Liver (tissue), 9 donors: ENCODE measurements around the gene ITPKB. TPM values are rescaled to one million over a fixed set of nuclear protein-coding genes. Genes with fewer than 3 reads are reported as not detected.
"Not testable (repeated sequence)": the region's sequence is repeated elsewhere in the genome, so short reads cannot be mapped to it uniquely, and the experiment has no call there.

Experiments used
- DNase-seq: peaks from one replicate; pipeline ENCODE4 v3.0.0-alpha.2; 2017; ENCODE audit warnings: low spot score
- H3K27ac ChIP-seq, 2 donors: one replicate each; pipeline ENCODE4 v1.7.0; 2013; ENCODE audit warnings: inconsistent platforms in 2 of 2, low read length in 2 of 2, control low read depth in 1 of 2, low read depth in 1 of 2, mild to moderate bottlenecking in 1 of 2
- H3K27me3 ChIP-seq, 4 donors: one replicate each; pipeline versions ENCODE4 v1.6.1 to v1.7.0; 2013; ENCODE audit warnings: low read length in 3 of 4, inconsistent platforms in 1 of 4, mild to moderate bottlenecking in 1 of 4, moderate library complexity in 1 of 4; ENCODE audit not compliant: control insufficient read depth in 4 of 4, insufficient read depth in 4 of 4
- H3K36me3 ChIP-seq, 4 donors: one replicate each; pipeline versions ENCODE4 v1.6.1 to v1.7.0; 2013; ENCODE audit warnings: low read length in 3 of 4, mild to moderate bottlenecking in 3 of 4, low read depth in 1 of 4, moderate library complexity in 1 of 4; ENCODE audit not compliant: control insufficient read depth in 4 of 4, insufficient read depth in 3 of 4
- H3K4me1 ChIP-seq, 4 donors: one replicate each; pipeline versions ENCODE4 v1.6.1 to v1.7.0; 2013; ENCODE audit warnings: low read length in 3 of 4, mild to moderate bottlenecking in 3 of 4, moderate library complexity in 1 of 4; ENCODE audit not compliant: control insufficient read depth in 4 of 4, insufficient read depth in 4 of 4
- H3K4me3 ChIP-seq, 3 donors: one replicate each; pipeline versions ENCODE4 v1.6.1 to v1.7.0; 2013; ENCODE audit warnings: low read length in 3 of 3, control low read depth in 1 of 3, low read depth in 1 of 3, mild to moderate bottlenecking in 1 of 3
- H3K9ac ChIP-seq, 2 donors: one replicate each; pipeline ENCODE4 v1.7.0; 2013; ENCODE audit warnings: low read length in 2 of 2, mild to moderate bottlenecking in 2 of 2, moderate library complexity in 2 of 2, control low read depth in 1 of 2, low read depth in 1 of 2
- H3K9me3 ChIP-seq, 4 donors: one replicate each; pipeline versions ENCODE4 v1.6.1 to v1.7.0; 2013; ENCODE audit warnings: low read length in 3 of 4; ENCODE audit not compliant: control insufficient read depth in 4 of 4
- FOXA1 ChIP-seq: IDR thresholded peaks from 2 replicates; pipeline ENCODE4 v1.6.1; 2016; ENCODE audit warnings: antibody characterized with exemption
- GABPA ChIP-seq, 2 donors: IDR thresholded peaks in 1 of 2; conservative IDR thresholded peaks in 1 of 2; 2 replicates each; pipeline ENCODE4 v1.6.1; 2016; ENCODE audit warnings: antibody characterized with exemption in 2 of 2, mild to moderate bottlenecking in 1 of 2, moderate library complexity in 1 of 2
- HNF4A ChIP-seq, 2 donors: conservative IDR thresholded peaks; 2 replicates each; pipeline ENCODE4 v1.6.1; 2016; ENCODE audit warnings: antibody characterized with exemption in 2 of 2, mild to moderate bottlenecking in 2 of 2
- HNF4G ChIP-seq: IDR thresholded peaks from 2 replicates; pipeline ENCODE4 v1.6.1; 2016; ENCODE audit warnings: antibody characterized with exemption
- JUND ChIP-seq, 2 donors: IDR thresholded peaks; 2 replicates each; pipeline ENCODE4 v1.6.1; 2016; ENCODE audit warnings: antibody characterized with exemption in 2 of 2
- RAD21 ChIP-seq, 2 donors: IDR thresholded peaks; 2 replicates each; pipeline ENCODE4 v1.6.1; 2016; ENCODE audit warnings: antibody characterized with exemption in 2 of 2, mild to moderate bottlenecking in 2 of 2
- RXRA ChIP-seq, 2 donors: IDR thresholded peaks; 2 replicates each; pipeline ENCODE4 v1.6.1; 2017 to 2018; ENCODE audit warnings: antibody characterized with exemption in 2 of 2, mild to moderate bottlenecking in 1 of 2
- SP1 ChIP-seq: IDR thresholded peaks from 2 replicates; pipeline ENCODE4 v1.6.1; 2018; ENCODE audit warnings: antibody characterized with exemption, mild to moderate bottlenecking
- TAF1 ChIP-seq: conservative IDR thresholded peaks from 2 replicates; pipeline ENCODE4 v1.6.1; 2016; ENCODE audit warnings: antibody characterized with exemption, mild to moderate bottlenecking
- WGBS: extraction: QIAGEN DNeasy Blood & Tissue Kit; methylation state at CpG from one replicate; pipeline ENCODE4 v1.1.7; 2013; 5-methylcytosine and 5-hydroxymethylcytosine counted together
- polyA plus RNA-seq, 2 donors: library from polyadenylated mRNA; stranded (reverse) in 1 of 2; unstranded in 1 of 2; fragments of 200-250 nt in 1 of 2; fragments of >200 nt in 1 of 2; fragmentation: Nextera tagmentation in 1 of 2; extraction: Ambion mirVana in 1 of 2; gene quantifications; one replicate each; pipeline versions ENCODE4 v1.2.1 to v1.2.3, GENCODE V29; 2013 to 2015
- total RNA-seq, 2 donors: library from RNA; depleted of rRNA; stranded (reverse); fragments of >200 nt; gene quantifications; one replicate each; pipeline ENCODE4 v1.2.3, GENCODE V29; 2014
- TF ChIP-seq, protein P1 (sequence below): IDR thresholded peaks from 2 replicates; pipeline ENCODE4 v1.6.1; 2016; ENCODE audit warnings: antibody characterized with exemption
- TF ChIP-seq, protein P2 (sequence below): IDR thresholded peaks from 2 replicates; pipeline ENCODE4 v1.6.1; 2016; ENCODE audit warnings: antibody characterized with exemption
- TF ChIP-seq, protein P3 (sequence below): IDR thresholded peaks from 2 replicates; pipeline ENCODE4 v1.6.1; 2016; ENCODE audit warnings: antibody characterized with exemption
- TF ChIP-seq, protein P4 (sequence below): IDR thresholded peaks from 2 replicates; pipeline ENCODE4 v1.6.1; 2016; ENCODE audit warnings: antibody characterized with exemption, mild to moderate bottlenecking
- TF ChIP-seq, protein P5 (sequence below): fragments of 150-350 bp; IDR thresholded peaks from 2 replicates; pipeline ENCODE4 v1.5.1; 2017; ENCODE audit warnings: improper control_type of control experiment, low read depth, low read length; ENCODE audit not compliant: missing input control
- donor health status: healthy.
- donor health status: healthy.
- donor health status: healthy.
- donor health status: healthy.
- donor health status: healthy.

The ITPKB gene
- total and polyA plus RNA-seq, 4 donors = 0.61 to 5.8 (median 3.7) TPM

DNA sequence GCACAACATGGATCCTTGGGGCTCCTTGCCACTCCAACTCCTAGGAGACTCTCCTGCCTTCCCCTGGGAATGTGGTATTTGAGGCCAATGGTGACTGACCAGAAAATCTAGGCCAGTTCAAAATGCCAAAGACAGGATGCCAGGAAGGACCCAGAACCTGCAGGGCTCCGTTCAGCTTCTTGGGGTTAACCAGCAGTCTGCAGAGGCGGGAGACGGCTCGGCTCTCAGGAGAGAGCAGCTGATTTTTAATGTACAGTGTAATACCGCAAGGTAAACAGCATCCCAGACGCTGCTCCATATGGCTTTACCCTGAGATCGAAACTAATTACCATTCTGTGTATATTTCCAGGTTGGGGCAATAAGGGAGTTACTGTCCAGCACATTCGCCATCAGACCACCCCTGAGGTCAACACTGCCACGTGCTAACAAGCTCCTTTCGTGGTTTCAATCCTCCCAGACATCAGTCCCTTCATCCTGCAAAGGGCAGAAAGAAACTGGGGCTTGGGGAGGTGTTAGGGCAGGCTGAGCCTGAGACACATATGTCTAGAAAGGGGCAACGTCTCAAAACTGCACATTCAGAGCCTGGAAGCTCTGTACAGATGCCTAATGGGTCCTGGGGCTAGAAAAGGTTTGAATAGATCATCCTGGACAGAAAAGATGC is 16.7 kb downstream of the ITPKB start:
- no peak overlapping the region for H3K9ac ChIP-seq
- WGBS = 75% methylated on average over 11 of the region's 11 CpGs
- peaks cover 0 to 2% (median 0%) of the 10 kb centered on the region in 4 donors for H3K4me1 ChIP-seq
- no peak overlapping the region for H3K4me3 ChIP-seq
- no peak overlapping the region for H3K27ac ChIP-seq
- TF ChIP-seq JUND (IDR thresholded peaks at IDR 0.05) (no peak), SP1 (no peak), TAF1 (no peak), RAD21 (IDR thresholded peaks at IDR 0.05) (no peak), FOXA1 (no peak)
- TF ChIP-seq, protein P1, sequence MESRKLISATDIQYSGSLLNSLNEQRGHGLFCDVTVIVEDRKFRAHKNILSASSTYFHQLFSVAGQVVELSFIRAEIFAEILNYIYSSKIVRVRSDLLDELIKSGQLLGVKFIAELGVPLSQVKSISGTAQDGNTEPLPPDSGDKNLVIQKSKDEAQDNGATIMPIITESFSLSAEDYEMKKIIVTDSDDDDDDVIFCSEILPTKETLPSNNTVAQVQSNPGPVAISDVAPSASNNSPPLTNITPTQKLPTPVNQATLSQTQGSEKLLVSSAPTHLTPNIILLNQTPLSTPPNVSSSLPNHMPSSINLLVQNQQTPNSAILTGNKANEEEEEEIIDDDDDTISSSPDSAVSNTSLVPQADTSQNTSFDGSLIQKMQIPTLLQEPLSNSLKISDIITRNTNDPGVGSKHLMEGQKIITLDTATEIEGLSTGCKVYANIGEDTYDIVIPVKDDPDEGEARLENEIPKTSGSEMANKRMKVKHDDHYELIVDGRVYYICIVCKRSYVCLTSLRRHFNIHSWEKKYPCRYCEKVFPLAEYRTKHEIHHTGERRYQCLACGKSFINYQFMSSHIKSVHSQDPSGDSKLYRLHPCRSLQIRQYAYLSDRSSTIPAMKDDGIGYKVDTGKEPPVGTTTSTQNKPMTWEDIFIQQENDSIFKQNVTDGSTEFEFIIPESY = no peak
- TF ChIP-seq, protein P2, sequence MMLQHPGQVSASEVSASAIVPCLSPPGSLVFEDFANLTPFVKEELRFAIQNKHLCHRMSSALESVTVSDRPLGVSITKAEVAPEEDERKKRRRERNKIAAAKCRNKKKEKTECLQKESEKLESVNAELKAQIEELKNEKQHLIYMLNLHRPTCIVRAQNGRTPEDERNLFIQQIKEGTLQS = no peak
- TF ChIP-seq, protein P3, sequence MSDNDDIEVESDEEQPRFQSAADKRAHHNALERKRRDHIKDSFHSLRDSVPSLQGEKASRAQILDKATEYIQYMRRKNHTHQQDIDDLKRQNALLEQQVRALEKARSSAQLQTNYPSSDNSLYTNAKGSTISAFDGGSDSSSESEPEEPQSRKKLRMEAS = no peak
- TF ChIP-seq, protein P4, sequence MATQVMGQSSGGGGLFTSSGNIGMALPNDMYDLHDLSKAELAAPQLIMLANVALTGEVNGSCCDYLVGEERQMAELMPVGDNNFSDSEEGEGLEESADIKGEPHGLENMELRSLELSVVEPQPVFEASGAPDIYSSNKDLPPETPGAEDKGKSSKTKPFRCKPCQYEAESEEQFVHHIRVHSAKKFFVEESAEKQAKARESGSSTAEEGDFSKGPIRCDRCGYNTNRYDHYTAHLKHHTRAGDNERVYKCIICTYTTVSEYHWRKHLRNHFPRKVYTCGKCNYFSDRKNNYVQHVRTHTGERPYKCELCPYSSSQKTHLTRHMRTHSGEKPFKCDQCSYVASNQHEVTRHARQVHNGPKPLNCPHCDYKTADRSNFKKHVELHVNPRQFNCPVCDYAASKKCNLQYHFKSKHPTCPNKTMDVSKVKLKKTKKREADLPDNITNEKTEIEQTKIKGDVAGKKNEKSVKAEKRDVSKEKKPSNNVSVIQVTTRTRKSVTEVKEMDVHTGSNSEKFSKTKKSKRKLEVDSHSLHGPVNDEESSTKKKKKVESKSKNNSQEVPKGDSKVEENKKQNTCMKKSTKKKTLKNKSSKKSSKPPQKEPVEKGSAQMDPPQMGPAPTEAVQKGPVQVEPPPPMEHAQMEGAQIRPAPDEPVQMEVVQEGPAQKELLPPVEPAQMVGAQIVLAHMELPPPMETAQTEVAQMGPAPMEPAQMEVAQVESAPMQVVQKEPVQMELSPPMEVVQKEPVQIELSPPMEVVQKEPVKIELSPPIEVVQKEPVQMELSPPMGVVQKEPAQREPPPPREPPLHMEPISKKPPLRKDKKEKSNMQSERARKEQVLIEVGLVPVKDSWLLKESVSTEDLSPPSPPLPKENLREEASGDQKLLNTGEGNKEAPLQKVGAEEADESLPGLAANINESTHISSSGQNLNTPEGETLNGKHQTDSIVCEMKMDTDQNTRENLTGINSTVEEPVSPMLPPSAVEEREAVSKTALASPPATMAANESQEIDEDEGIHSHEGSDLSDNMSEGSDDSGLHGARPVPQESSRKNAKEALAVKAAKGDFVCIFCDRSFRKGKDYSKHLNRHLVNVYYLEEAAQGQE = no peak
- H3K9me3 ChIP-seq = no peaks in the 10 kb centered on the region
- no peaks in the 10 kb centered on the region for H3K36me3 ChIP-seq
- no peaks in the 10 kb centered on the region for H3K27me3 ChIP-seq
- no peak for DNase-seq

DNA sequence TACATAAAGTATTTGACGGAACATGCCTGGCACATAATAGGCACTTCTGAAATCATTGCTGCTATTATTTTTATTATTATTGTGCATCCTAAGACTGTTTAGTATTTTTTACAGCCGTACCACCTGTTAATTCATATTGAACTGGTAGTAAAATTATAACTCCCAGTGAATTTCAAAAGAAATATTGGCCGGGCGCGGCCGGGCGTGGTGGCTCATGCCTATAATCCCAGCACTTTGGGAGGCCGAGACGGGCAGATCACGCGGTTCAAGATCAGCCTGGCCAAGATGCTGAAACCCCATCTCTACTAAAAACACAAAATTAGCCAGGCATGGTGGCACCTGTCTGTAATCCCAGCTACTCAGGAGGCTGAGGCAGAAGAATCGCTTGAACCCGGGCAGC is 18.5 kb downstream of the ITPKB start:
- H3K4me3 ChIP-seq, H3K4me1 ChIP-seq: not testable (repeated sequence)

DNA sequence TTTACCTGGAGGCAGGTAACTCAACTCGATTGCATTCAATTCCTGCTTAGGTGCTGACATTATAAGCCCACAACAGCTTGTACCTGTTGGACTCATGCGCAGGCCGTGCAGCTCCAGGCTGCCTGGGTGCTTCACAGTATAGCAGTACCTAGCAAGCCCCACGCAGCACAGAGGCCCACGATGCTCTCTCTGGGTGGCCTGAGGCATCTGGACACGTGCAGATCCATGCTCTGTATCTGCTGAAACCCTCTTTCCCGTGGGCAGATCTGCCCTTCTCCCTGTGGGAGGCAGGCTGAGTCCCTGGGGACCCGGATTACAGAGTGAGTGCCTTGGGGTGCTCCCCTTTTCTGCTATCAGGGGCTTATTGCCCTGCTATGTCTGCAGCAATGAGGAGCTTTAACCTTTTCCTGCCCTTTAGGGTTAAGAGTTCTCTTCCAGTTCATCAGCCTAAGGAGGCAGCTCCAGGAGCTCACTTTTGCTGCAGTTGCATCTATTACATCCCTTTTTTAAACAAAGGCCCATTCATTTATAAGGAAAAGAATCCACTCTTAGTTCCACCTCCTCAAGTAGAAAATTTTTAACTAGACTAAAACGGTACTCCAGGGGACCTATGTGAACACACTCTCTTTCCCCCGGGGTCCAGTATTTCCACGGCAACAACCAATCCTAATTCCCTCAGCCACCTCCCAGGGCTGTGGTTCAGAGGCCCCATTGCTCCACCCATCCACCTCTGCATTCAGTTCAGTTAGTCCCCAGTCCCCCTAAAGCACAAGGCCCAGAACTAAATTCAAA is 19.3 kb downstream of the ITPKB start:
- no peaks in the 10 kb centered on the region for H3K36me3 ChIP-seq
- H3K4me1 ChIP-seq = peaks cover 0 to under 1% (median 0%) of the 10 kb centered on the region in 4 donors
- WGBS = 66% methylated on average over 11 of the region's 11 CpGs
- H3K27me3 ChIP-seq = no peaks in the 10 kb centered on the region
- H3K27ac ChIP-seq = no peak overlapping the region
- H3K9me3 ChIP-seq = no peaks in the 10 kb centered on the region
- no peak for DNase-seq
- H3K9ac ChIP-seq = no peak overlapping the region
- no peak overlapping the region for H3K4me3 ChIP-seq
- TF ChIP-seq, protein P3 = no peak
- TF ChIP-seq HNF4A (conservative IDR thresholded peaks at IDR 0.05) (no peak), HNF4G (no peak), GABPA (IDR thresholded peaks at IDR 0.05 in 1 of 2, conservative IDR thresholded peaks at IDR 0.05 in 1 of 2) (no peak), RXRA (IDR thresholded peaks at IDR 0.05) (no peak)
- TF ChIP-seq, protein P5, sequence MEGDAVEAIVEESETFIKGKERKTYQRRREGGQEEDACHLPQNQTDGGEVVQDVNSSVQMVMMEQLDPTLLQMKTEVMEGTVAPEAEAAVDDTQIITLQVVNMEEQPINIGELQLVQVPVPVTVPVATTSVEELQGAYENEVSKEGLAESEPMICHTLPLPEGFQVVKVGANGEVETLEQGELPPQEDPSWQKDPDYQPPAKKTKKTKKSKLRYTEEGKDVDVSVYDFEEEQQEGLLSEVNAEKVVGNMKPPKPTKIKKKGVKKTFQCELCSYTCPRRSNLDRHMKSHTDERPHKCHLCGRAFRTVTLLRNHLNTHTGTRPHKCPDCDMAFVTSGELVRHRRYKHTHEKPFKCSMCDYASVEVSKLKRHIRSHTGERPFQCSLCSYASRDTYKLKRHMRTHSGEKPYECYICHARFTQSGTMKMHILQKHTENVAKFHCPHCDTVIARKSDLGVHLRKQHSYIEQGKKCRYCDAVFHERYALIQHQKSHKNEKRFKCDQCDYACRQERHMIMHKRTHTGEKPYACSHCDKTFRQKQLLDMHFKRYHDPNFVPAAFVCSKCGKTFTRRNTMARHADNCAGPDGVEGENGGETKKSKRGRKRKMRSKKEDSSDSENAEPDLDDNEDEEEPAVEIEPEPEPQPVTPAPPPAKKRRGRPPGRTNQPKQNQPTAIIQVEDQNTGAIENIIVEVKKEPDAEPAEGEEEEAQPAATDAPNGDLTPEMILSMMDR = no peak

More for the DNA sequence above, 18.5 kb downstream of the ITPKB start:
- H3K36me3 ChIP-seq, H3K9ac ChIP-seq, H3K9me3 ChIP-seq, DNase-seq, H3K27me3 ChIP-seq, H3K27ac ChIP-seq: not testable (repeated sequence)
- WGBS = 90% methylated on average over 13 of the region's 13 CpGs
